Fibroblast of lung (primary cell): Measurements from ENCODE around the gene CERS3. TPM values are rescaled to one million over a fixed set of nuclear protein-coding genes. Genes with fewer than 3 reads are reported as not detected.

Experiments used
- DNase-seq, 2 donors: peaks; one replicate each; pipeline versions ENCODE4 v3.0.0 to v3.0.0-alpha.2; 2010; ENCODE audit warnings: low read depth in 2 of 2
- H2AFZ ChIP-seq: 2 replicates; pipeline ENCODE4 v1.5.1; 2012; ENCODE audit warnings: low read length, control low read depth, inconsistent platforms
- H3K27ac ChIP-seq: 2 replicates; pipeline ENCODE4 v1.5.1; 2011; ENCODE audit warnings: low read length, control low read depth; ENCODE audit not compliant: insufficient read depth
- H3K27me3 ChIP-seq: 2 replicates; pipeline ENCODE4 v1.5.1; 2011; ENCODE audit warnings: mild to moderate bottlenecking, low read length; ENCODE audit not compliant: control insufficient read depth, insufficient read depth
- H3K36me3 ChIP-seq: 2 replicates; pipeline ENCODE4 v1.5.1; 2011; ENCODE audit warnings: low read length; ENCODE audit not compliant: control insufficient read depth, insufficient read depth
- H3K4me1 ChIP-seq: 2 replicates; pipeline ENCODE4 v1.5.1; 2011; ENCODE audit warnings: low read length; ENCODE audit not compliant: control insufficient read depth, insufficient read depth; ENCODE audit errors: extremely low read depth
- H3K4me2 ChIP-seq: 2 replicates; pipeline ENCODE4 v1.5.1; 2011; ENCODE audit warnings: low read length, control low read depth; ENCODE audit not compliant: insufficient read depth; ENCODE audit errors: extremely low read depth
- H3K4me3 ChIP-seq, 4 experiments: fragments of 200-600 bp in 1 of 4; sonication (generic) in 1 of 4; replicated peaks in 1 of 4; 2 replicates each; pipeline ENCODE4 v1.5.1; 2011 to 2016; ENCODE audit warnings: low read length in 4 of 4, low read depth in 3 of 4, mild to moderate bottlenecking in 3 of 4, control low read depth in 2 of 4, inconsistent platforms in 1 of 4, mixed read lengths in 1 of 4; ENCODE audit not compliant: insufficient read depth in 1 of 4; ENCODE audit errors: control extremely low read depth in 1 of 4
- H3K79me2 ChIP-seq: 2 replicates; pipeline ENCODE4 v1.5.1; 2012; ENCODE audit warnings: mild to moderate bottlenecking, low read length, inconsistent platforms; ENCODE audit not compliant: control insufficient read depth, insufficient read depth
- H3K9ac ChIP-seq: 2 replicates; pipeline ENCODE4 v1.5.1; 2011; ENCODE audit warnings: mild to moderate bottlenecking, low read length, control low read depth; ENCODE audit not compliant: insufficient read depth
- H3K9me3 ChIP-seq: 2 replicates; pipeline ENCODE4 v1.5.1; 2012; ENCODE audit warnings: low read depth, low read length; ENCODE audit not compliant: control insufficient read depth, insufficient read depth
- H4K20me1 ChIP-seq: 2 replicates; pipeline ENCODE4 v1.5.1; 2011; ENCODE audit warnings: low read length; ENCODE audit not compliant: control insufficient read depth, insufficient read depth; ENCODE audit errors: extremely low read depth
- EZH2 ChIP-seq: IDR thresholded peaks from 2 replicates; pipeline ENCODE4 v1.5.1; 2012; ENCODE audit warnings: low read length, control low read depth, mild to moderate bottlenecking; ENCODE audit errors: missing control alignments
- polyA plus RNA-seq, 2 donors: library from polyadenylated mRNA; depleted of rRNA in 1 of 2; stranded (reverse) in 1 of 2; unstranded in 1 of 2; fragments of >200 nt; gene quantifications; 2 replicates each; pipeline ENCODE4 v1.2.1, GENCODE V29; 2011 to 2012; ENCODE audit warnings: missing spikeins in 1 of 2
- total RNA-seq: library from RNA; depleted of rRNA; stranded (reverse); fragments of >200 nt; gene quantifications from 2 replicates; pipeline ENCODE4 v1.2.1, GENCODE V29; 2014
- TF ChIP-seq, protein P1 (sequence below), 2 donors: IDR thresholded peaks in 1 of 2; conservative IDR thresholded peaks in 1 of 2; 1 replicate in 1 of 2; 2 replicates in 1 of 2; pipeline ENCODE4 v1.5.1; 2011 to 2012; ENCODE audit warnings: low read length in 2 of 2, control low read depth in 1 of 2, inconsistent platforms in 1 of 2, low read depth in 1 of 2, mild to moderate bottlenecking in 1 of 2

The CERS3 gene
- total and polyA plus RNA-seq, 2 donors (not counting 1 experiment from before 2014, with no cell fraction given) = not detected

DNA sequence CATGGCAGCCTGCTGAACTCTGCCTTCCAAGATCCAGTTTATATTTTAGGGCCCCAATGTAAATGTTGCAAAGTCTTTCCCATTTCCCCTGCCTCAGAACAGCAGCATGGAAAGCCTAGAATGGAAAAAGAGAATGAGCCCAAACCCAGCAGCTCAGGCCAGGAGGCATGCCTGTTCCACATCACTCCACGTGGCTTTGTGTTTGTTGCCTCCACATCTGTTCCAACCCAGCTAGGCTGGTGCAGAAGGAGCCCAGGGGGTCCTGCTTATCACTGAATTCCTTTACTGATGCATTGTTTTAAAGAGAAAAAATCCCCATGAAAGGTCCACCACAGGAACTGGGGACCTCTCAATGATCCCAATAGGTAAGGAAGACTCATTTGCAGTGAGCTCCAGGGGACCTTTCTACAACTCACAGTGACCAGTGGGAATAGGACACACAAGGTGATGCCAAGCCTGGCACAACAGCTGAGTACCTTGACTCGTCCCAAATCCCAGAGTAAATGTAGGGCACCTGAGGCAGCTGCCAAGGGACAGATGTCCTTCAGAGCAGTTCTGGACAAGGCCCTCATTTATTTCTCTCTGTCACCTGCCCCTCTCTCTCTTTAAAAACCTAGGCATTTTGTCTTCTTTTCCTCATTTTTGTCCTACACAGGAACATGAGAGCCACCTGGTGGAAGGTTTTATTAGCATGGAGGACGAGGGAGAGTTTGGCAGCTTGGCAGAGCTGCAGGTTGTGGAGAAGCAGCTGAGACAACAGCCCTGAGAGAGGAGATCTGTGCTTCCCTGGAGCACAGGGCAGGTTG, 145.2 kb downstream of the CERS3 start:
- Histone ChIP-seq H3K27ac (no peak overlapping the region), H4K20me1 (no peaks in the 10 kb centered on the region), H3K9me3 (no peaks in the 10 kb centered on the region), H3K79me2 (no peaks in the 10 kb centered on the region), H3K4me2 (no peak overlapping the region), H3K27me3 (no peaks in the 10 kb centered on the region), H3K9ac (no peak overlapping the region), H3K4me3 (no peak overlapping the region), H3K4me1 (no peaks in the 10 kb centered on the region), H2AFZ (no peak overlapping the region), H3K36me3 (no peaks in the 10 kb centered on the region)
- TF ChIP-seq, protein P1, sequence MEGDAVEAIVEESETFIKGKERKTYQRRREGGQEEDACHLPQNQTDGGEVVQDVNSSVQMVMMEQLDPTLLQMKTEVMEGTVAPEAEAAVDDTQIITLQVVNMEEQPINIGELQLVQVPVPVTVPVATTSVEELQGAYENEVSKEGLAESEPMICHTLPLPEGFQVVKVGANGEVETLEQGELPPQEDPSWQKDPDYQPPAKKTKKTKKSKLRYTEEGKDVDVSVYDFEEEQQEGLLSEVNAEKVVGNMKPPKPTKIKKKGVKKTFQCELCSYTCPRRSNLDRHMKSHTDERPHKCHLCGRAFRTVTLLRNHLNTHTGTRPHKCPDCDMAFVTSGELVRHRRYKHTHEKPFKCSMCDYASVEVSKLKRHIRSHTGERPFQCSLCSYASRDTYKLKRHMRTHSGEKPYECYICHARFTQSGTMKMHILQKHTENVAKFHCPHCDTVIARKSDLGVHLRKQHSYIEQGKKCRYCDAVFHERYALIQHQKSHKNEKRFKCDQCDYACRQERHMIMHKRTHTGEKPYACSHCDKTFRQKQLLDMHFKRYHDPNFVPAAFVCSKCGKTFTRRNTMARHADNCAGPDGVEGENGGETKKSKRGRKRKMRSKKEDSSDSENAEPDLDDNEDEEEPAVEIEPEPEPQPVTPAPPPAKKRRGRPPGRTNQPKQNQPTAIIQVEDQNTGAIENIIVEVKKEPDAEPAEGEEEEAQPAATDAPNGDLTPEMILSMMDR (conservative IDR thresholded peaks at IDR 0.05 in 1 of 2, IDR thresholded peaks at IDR 0.05 in 1 of 2; ENCODE audit: low read depth in 1 of 2, low read length in 2 of 2) = no peak
- no peak for TF ChIP-seq EZH2
- DNase-seq = peak; percentile 1 to 20

DNA sequence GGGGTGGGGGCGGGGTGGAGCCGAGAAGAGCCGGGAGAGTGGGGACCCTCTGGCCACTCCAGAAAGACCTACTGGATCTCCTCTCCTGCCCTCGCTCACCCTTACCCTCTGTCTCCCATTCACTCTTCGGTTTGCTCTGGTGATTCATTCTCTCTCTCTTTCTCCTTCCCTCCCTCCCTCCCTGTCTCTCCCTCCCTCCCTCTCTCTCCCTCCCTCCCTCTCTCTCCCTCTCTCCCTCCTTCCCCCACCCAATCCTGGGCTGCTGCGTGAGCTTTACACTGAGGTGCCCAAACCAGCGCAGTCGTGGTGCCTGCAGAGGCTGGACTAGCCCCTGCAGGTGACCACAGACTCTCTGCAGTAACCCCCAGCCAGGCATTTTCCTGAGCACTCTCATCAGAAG, 154.8 kb downstream of the CERS3 start:
- Histone ChIP-seq H3K79me2 (no peaks in the 10 kb centered on the region), H4K20me1 (no peaks in the 10 kb centered on the region), H3K9me3 (no peaks in the 10 kb centered on the region), H3K4me2 (no peak overlapping the region), H3K27ac (no peak overlapping the region), H3K36me3 (no peaks in the 10 kb centered on the region), H3K27me3 (no peaks in the 10 kb centered on the region), H3K9ac (no peak overlapping the region), H2AFZ (no peak overlapping the region), H3K4me1 (no peaks in the 10 kb centered on the region), H3K4me3 (no peak overlapping the region)
- TF ChIP-seq, protein P1 (conservative IDR thresholded peaks at IDR 0.05 in 1 of 2, IDR thresholded peaks at IDR 0.05 in 1 of 2; ENCODE audit: low read depth in 1 of 2, low read length in 2 of 2) = no peak
- TF ChIP-seq EZH2 = no peak
- DNase-seq = no peak

DNA sequence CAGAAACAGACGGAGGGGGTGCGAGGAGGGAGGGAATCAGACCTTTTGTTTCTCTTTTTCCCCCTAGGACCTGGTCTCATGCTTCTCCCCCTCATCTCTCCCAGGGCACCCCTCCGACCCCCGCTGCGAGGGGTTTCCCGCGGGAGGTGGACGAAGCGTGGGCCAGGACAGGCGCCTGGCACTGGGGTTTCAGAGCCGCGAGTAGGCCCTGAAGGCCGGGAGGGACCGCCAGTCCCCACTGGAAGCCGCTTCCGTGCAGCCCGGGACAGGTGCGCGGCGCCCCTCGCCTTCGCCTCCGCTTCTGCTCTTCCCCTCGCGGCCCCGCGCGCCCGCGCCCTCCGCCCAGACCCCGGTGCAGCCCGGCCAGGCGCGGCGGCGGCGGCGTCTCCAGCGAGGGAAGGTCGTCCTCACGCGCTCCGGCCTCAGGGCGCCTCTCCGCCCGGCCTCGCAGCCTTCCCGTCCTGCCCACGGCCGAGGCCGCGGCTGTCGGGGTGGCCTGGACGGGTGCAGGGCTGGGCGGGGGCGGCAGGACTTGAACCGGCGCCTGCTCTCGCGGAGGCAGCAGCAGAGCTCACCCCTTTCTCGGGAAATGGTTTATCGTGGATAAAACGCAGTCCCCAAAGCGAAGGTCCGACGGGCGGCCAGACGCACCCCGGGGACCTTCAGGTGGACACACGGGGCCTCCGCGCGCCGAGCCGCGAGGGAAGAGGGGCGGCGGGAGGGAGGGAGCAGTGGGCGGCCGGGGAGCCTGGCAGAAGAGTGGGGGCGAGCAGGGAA, 155.4 kb downstream of the CERS3 start:
- H3K27me3 ChIP-seq = no peaks in the 10 kb centered on the region
- no peak overlapping the region for H3K27ac ChIP-seq
- no peaks in the 10 kb centered on the region for H3K9me3 ChIP-seq
- no peaks in the 10 kb centered on the region for H3K4me1 ChIP-seq
- no peak overlapping the region for H3K4me2 ChIP-seq
- H4K20me1 ChIP-seq = no peaks in the 10 kb centered on the region
- no peaks in the 10 kb centered on the region for H3K79me2 ChIP-seq
- no peak for DNase-seq
- H3K4me3 ChIP-seq = no peak overlapping the region
- no peak overlapping the region for H3K9ac ChIP-seq
- no peaks in the 10 kb centered on the region for H3K36me3 ChIP-seq
- no peak overlapping the region for H2AFZ ChIP-seq
- TF ChIP-seq, protein P1 (conservative IDR thresholded peaks at IDR 0.05 in 1 of 2, IDR thresholded peaks at IDR 0.05 in 1 of 2; ENCODE audit: low read depth in 1 of 2, low read length in 2 of 2) = no peak
- TF ChIP-seq EZH2 = no peak
